ENCODE measurements around the gene EIF2S2.

EIF2S2 gene

GRCh38 chr20:34122274-34122980, 10.4 kb upstream of the EIF2S2 start:
- in situ Hi-C loops (cut with MboI; ENCODE audit: low sequenced_read_pairs), result no loop called here

GRCh38 chr20:34120213-34120612, 8.2 kb upstream of the EIF2S2 start:
- in situ Hi-C loops (cut with MboI; ENCODE audit: low sequenced_read_pairs), result no loop called here

DNA sequence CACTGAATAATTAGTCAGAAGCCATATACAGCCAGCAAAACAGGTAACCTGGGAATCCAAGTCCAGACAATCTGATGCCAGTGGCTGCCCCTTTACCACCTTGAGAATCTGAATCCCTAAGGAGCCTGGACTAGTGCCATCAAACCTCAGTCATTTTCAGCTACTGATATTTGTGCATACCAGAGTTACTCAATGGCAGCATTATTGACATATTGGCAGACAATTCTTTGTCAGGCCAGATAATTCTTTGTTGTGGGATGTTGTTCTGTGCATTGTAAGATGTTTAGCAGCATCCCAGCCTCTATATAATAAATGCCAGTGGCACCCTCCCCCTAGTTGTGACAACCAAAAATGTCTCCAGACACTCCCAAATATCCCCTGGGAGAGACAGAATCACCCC, 3.2 kb upstream of the EIF2S2 start:
- in situ Hi-C loops (cut with MboI; ENCODE audit: low sequenced_read_pairs), result no loop called here

GRCh38 chr20:34114809-34115208, 2.8 kb upstream of the EIF2S2 start:
- in situ Hi-C loops (cut with MboI; ENCODE audit: low sequenced_read_pairs), result no loop called here

- in situ Hi-C loops (cut with MboI; ENCODE audit: low sequenced_read_pairs), result no loop called here
Observed at GRCh38 chr20:34112600-34113101, 608 bp upstream of the EIF2S2 start.

DNA sequence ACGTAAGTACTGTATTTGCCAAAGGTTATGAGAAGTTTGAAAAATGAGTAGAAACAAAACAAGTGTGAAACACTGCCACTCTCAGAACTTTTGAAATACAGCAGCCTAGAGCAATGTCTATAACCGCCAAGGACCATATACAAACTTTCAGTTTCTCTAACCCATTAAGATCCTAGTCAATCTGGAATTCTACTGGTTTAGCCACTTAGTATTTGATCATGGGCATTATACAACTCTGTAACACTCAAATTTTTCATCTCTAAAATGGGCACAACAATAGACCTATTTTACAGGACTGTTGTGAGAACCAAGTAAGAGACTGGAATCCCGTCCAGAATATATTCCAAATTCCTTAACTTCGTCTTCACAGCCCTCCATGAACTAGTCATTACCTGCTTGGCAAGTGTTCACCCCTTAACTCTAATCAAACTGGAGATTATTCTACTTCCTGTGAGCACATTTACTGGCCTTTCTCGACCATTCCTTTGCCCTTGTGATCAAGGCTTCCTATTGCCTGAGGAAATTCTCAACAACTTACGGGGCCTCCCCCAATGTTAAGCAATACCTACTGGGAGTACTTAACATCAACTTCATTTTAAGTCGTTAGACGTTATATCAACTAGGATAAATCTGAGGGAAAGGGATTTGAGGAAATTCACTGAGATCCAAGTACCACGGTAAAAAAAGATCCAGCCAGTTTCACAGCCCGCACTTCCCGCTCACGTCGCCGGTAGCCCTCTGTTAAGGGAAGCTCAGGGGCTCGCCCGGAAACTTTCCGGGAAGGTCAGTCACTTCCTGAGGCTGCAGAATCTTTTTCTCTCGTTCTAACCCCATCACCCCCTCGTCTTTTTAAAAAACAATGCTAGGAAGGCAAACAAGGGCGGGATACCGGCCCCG, 1.1 kb downstream of the EIF2S2 start:
- in situ Hi-C loops (cut with MboI; ENCODE audit: low sequenced_read_pairs), result no loop called here

DNA sequence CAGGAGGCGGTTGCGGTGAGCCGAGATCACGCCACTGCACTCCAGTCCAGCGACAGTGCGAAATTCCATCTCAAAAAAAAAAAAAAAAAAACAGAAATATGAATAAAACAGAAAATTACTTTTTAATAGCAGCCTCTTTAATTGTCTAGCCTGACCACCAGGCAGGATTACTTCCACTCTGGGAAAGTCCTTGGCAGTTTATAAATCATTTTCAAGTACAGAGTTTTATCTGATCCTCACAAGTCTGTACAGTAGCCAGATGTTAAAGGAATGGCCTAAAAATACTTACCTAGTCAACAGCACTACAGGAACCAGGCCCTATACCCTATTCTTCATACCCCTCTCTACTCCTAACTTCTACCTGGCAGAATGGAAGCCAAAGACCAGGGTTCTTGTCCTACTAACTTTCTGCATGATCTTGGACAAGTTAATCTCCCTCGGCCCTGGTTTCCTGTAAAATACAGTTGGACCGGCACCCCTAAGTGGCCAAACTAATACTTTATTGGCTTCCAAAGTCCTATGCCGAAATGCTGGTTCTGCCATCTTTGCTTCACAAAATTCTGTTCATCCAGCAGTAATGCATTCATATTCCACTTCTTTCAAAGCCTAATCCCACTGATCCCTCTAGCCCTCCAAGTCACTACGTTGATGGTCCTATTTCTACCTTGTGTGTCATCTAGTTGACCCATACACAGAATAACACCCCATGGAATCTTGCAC, 1.9 kb downstream of the EIF2S2 start:
- in situ Hi-C loops (cut with MboI; ENCODE audit: low sequenced_read_pairs), result no loop called here

GRCh38 chr20:34109442-34109841, 2.6 kb downstream of the EIF2S2 start:
- in situ Hi-C loops (cut with MboI; ENCODE audit: low sequenced_read_pairs), result no loop called here

DNA sequence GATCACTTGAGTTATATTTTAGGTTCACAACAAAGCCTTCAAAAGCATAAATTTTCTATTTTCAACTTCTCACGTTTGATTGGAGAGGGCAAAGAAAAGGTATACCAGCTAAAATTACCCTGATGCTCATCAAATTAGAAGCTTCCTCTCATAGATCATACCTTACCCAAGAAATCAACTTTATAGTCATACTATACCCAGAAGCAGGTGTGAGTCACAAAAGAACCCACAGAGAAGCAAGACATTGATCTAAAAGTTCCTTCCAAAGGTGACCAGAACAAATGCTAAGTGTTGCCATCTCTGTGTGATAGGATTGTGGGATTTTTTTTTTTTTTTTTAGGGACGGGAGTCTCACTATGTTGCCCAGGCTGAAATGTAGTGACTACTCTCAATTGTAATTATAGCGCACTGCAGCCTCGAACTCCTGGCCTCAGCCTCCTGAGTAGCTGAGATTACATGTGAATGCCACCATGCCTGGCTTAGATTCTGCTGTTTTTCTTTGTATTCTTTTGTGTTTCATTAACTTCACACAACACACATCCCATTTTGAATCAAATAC, 3.3 kb downstream of the EIF2S2 start:
- in situ Hi-C loops (cut with MboI; ENCODE audit: low sequenced_read_pairs), result no loop called here

- in situ Hi-C loops (cut with MboI; ENCODE audit: low sequenced_read_pairs), result no loop called here
Observed at GRCh38 chr20:34105978-34106675, 5.9 kb downstream of the EIF2S2 start.

GRCh38 chr20:34104059-34104458, 8.0 kb downstream of the EIF2S2 start:
- in situ Hi-C loops (cut with MboI; ENCODE audit: low sequenced_read_pairs), result no loop called here

DNA sequence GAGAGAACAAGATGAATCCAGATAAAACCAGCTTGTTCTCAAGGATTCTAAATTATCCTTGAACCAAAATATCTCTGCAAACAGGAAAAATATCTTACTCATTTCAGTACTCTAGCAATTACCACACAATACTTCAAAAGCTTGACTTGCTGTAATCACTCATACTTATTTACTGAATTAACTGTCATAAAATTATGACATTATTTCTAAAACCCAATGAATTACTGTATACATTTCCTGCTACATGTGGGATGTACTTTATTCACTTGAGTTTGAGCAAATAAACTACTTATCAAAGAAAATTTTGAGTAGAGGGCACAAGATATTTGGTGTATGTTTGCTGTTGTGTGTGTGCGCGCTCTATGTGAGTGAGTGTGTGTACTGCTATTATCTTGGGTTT, 9.7 kb downstream of the EIF2S2 start:
- in situ Hi-C loops (cut with MboI; ENCODE audit: low sequenced_read_pairs), result no loop called here

DNA sequence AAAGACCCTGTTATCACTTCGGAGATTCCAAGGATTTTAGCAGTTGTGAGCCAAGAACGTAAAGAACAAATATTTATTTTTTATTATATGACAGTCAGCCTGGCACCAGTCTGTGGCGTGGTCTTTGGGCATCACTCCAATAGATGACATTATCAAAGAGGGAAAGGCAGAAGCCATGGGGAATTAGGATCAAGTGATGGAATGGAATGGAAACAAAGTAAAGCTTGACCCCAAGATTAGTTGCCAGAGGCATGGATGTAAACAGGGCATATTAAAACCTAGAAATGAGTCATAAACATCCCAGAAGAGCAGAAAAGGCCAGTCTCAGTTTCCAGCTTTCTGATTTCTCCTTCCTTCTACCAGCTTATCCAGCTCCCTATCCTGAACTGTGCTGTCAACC, 11.5 kb downstream of the EIF2S2 start:
- in situ Hi-C loops (cut with MboI; ENCODE audit: low sequenced_read_pairs), result no loop called here

GRCh38 chr20:34099675-34100074, 12.4 kb downstream of the EIF2S2 start:
- in situ Hi-C loops (cut with MboI; ENCODE audit: low sequenced_read_pairs), result no loop called here

- in situ Hi-C loops (cut with MboI; ENCODE audit: low sequenced_read_pairs), result no loop called here
Observed at GRCh38 chr20:34098570-34098969, 13.5 kb downstream of the EIF2S2 start.

- in situ Hi-C loops (cut with MboI; ENCODE audit: low sequenced_read_pairs), result no loop called here
Observed at GRCh38 chr20:34096699-34097444, 15.2 kb downstream of the EIF2S2 start.

DNA sequence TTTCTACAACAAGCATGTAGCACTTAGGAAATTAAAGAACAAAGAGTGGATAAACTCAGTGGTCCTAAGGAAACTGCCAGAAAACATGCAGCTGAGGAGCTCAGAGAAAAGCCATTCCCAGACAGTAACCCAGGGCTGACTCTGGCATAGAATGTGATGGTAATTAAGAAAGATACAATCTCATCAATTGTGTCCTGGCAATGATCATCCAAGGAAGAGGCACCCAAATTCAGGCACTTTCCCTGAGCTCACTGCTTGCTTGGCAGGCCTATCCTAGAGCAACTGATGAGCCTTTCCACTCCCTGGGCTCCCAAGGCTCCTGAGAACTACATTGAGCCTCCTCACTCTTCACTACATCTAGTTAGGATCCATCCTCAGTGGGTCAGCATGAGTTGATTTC, 16.2 kb downstream of the EIF2S2 start:
- in situ Hi-C loops (cut with MboI; ENCODE audit: low sequenced_read_pairs), result no loop called here

- in situ Hi-C loops (cut with MboI; ENCODE audit: low sequenced_read_pairs), result no loop called here
Observed at GRCh38 chr20:34093895-34094294, 18.1 kb downstream of the EIF2S2 start.

GRCh38 chr20:34091637-34092200, 20.3 kb downstream of the EIF2S2 start:
- in situ Hi-C loops (cut with MboI; ENCODE audit: low sequenced_read_pairs), result no loop called here
